Measurements from ENCODE around the gene TBC1D19.

The TBC1D19 gene

DNA sequence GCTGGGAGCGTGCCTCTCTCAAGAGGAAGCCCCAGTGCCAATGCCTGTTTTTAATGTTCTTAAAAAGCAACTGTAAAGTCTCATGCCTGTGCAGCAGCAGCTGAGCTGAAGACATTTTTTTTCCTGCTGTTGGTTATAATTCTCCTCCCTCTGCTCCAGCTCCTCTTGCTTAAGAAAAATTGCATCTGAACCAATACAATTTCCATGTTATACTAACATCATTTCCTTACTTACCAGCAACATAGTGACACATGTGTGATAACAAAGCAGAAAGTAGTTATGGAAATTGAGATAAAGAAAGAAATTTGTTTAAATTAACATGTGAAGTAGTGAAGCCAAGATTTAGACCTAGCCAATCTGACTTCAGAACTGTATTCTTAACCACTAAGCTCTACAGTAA is 101.4 kb downstream of the TBC1D19 start:
- DNase-seq (ENCODE audit: low read depth in 1 of 2, low spot score in 1 of 2): no peak
- H3K27ac ChIP-seq (replicated peaks): no peak overlapping the region
- TF ChIP-seq, protein P1, sequence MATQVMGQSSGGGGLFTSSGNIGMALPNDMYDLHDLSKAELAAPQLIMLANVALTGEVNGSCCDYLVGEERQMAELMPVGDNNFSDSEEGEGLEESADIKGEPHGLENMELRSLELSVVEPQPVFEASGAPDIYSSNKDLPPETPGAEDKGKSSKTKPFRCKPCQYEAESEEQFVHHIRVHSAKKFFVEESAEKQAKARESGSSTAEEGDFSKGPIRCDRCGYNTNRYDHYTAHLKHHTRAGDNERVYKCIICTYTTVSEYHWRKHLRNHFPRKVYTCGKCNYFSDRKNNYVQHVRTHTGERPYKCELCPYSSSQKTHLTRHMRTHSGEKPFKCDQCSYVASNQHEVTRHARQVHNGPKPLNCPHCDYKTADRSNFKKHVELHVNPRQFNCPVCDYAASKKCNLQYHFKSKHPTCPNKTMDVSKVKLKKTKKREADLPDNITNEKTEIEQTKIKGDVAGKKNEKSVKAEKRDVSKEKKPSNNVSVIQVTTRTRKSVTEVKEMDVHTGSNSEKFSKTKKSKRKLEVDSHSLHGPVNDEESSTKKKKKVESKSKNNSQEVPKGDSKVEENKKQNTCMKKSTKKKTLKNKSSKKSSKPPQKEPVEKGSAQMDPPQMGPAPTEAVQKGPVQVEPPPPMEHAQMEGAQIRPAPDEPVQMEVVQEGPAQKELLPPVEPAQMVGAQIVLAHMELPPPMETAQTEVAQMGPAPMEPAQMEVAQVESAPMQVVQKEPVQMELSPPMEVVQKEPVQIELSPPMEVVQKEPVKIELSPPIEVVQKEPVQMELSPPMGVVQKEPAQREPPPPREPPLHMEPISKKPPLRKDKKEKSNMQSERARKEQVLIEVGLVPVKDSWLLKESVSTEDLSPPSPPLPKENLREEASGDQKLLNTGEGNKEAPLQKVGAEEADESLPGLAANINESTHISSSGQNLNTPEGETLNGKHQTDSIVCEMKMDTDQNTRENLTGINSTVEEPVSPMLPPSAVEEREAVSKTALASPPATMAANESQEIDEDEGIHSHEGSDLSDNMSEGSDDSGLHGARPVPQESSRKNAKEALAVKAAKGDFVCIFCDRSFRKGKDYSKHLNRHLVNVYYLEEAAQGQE (IDR thresholded peaks at IDR 0.05; ENCODE audit: insufficient replicate concordance, low read depth): no peak
- TF ChIP-seq, protein P2, sequence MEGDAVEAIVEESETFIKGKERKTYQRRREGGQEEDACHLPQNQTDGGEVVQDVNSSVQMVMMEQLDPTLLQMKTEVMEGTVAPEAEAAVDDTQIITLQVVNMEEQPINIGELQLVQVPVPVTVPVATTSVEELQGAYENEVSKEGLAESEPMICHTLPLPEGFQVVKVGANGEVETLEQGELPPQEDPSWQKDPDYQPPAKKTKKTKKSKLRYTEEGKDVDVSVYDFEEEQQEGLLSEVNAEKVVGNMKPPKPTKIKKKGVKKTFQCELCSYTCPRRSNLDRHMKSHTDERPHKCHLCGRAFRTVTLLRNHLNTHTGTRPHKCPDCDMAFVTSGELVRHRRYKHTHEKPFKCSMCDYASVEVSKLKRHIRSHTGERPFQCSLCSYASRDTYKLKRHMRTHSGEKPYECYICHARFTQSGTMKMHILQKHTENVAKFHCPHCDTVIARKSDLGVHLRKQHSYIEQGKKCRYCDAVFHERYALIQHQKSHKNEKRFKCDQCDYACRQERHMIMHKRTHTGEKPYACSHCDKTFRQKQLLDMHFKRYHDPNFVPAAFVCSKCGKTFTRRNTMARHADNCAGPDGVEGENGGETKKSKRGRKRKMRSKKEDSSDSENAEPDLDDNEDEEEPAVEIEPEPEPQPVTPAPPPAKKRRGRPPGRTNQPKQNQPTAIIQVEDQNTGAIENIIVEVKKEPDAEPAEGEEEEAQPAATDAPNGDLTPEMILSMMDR (IDR thresholded peaks at IDR 0.05; ENCODE audit: insufficient read depth, low read length): no peak
- no peak for TF ChIP-seq GABPA (IDR thresholded peaks at IDR 0.05; ENCODE audit: low read depth)
- TF ChIP-seq POLR2AphosphoS5 (IDR thresholded peaks at IDR 0.05; ENCODE audit: low read depth): no peak
- no peak for TF ChIP-seq SPI1 (IDR thresholded peaks at IDR 0.05; ENCODE audit: borderline replicate concordance, low read depth)
- H3K4me3 ChIP-seq (replicated peaks; ENCODE audit: insufficient read depth, low read length): no peak overlapping the region
- H3K27me3 ChIP-seq (ENCODE audit: insufficient read depth, poor library complexity, severe bottlenecking): no peaks in the 10 kb centered on the region

DNA sequence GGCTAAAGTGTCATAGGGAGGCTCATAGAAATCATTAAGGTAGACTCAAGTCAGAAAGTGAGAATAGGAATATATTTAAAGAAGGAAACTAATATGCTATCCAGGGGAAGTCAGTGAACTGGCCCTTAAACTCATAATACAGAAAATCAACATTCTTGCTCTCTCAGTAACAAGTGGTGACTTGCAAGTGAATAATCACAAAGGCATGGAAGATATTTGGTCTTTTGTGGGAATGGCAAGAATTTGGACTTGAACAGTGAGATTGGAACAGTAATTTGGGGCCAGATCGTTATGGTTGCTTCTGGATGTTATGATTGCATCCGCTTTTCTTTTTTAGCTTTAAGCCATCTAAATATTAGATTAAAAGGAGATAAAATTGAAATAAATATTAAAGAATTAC is 103.8 kb downstream of the TBC1D19 start:
- no peak overlapping the region for H3K27ac ChIP-seq (replicated peaks)

DNA sequence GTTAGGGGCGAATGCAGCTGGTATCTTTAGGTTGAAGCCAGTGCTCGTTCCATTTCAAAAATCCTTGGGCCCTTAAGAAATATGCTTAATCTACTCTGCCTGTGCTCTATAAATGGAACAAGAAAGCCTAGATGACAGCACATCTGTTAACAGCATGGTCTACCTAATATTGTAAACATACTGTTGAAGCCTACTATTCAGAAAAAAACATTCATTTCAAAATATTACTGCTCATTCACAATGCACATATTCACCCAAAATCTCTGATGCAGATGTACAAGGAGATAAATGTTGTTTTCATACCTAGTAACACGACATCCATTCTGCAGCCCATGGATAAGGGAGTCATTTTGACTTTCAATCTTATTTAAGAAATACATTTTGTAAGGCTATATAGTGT is 106.6 kb downstream of the TBC1D19 start:
- Histone ChIP-seq H3K27ac (replicated peaks) (no peak overlapping the region), H3K4me3 (replicated peaks; ENCODE audit: insufficient read depth, low read length) (no peak overlapping the region), H3K27me3 (ENCODE audit: insufficient read depth, poor library complexity, severe bottlenecking) (no peaks in the 10 kb centered on the region)
- DNase-seq (ENCODE audit: low read depth in 1 of 2, low spot score in 1 of 2): no peak
- TF ChIP-seq GABPA (IDR thresholded peaks at IDR 0.05; ENCODE audit: low read depth) (no peak), POLR2AphosphoS5 (IDR thresholded peaks at IDR 0.05; ENCODE audit: low read depth) (no peak), SPI1 (IDR thresholded peaks at IDR 0.05; ENCODE audit: borderline replicate concordance, low read depth) (no peak)
- TF ChIP-seq, protein P2 (IDR thresholded peaks at IDR 0.05; ENCODE audit: insufficient read depth, low read length): no peak
- TF ChIP-seq, protein P1 (IDR thresholded peaks at IDR 0.05; ENCODE audit: insufficient replicate concordance, low read depth): no peak

More for the DNA sequence above, 103.8 kb downstream of the TBC1D19 start:
- DNase-seq (ENCODE audit: low read depth in 1 of 2, low spot score in 1 of 2): no peak
- TF ChIP-seq GABPA (IDR thresholded peaks at IDR 0.05; ENCODE audit: low read depth): no peak
- TF ChIP-seq, protein P1 (IDR thresholded peaks at IDR 0.05; ENCODE audit: insufficient replicate concordance, low read depth): no peak
- TF ChIP-seq POLR2AphosphoS5 (IDR thresholded peaks at IDR 0.05; ENCODE audit: low read depth): no peak
- TF ChIP-seq, protein P2 (IDR thresholded peaks at IDR 0.05; ENCODE audit: insufficient read depth, low read length): no peak
- TF ChIP-seq SPI1 (IDR thresholded peaks at IDR 0.05; ENCODE audit: borderline replicate concordance, low read depth): no peak
- no peaks in the 10 kb centered on the region for H3K27me3 ChIP-seq (ENCODE audit: insufficient read depth, poor library complexity, severe bottlenecking)
- H3K4me3 ChIP-seq (replicated peaks; ENCODE audit: insufficient read depth, low read length): no peak overlapping the region
